Effector memory CD4-positive, alpha-beta T cell (primary cell): Measurements from ENCODE around the gene MYCBPAP.
A peak's percentile ranks its signal among the peaks of the same experiment; 100 is the strongest.

Experiments used
- DNase-seq, 3 donors: peaks; one replicate each; pipeline ENCODE4 v3.0.0-alpha.2; 2020
- H3K27ac ChIP-seq: 2 replicates; pipeline ENCODE4 v1.7.0; 2013; ENCODE audit warnings: mild to moderate bottlenecking, low read length, moderate library complexity; ENCODE audit not compliant: insufficient read depth, poor library complexity, severe bottlenecking
- H3K27me3 ChIP-seq: replicated peaks from 2 replicates; pipeline ENCODE4 v1.7.0; 2013; ENCODE audit warnings: mild to moderate bottlenecking, low read length; ENCODE audit not compliant: insufficient read depth, control insufficient read depth, poor library complexity, severe bottlenecking
- H3K36me3 ChIP-seq: 2 replicates; pipeline ENCODE4 v1.7.0; 2013; ENCODE audit warnings: mild to moderate bottlenecking, low read length, moderate library complexity; ENCODE audit not compliant: control insufficient read depth, insufficient read depth
- H3K4me1 ChIP-seq: 2 replicates; pipeline ENCODE4 v1.7.0; 2013; ENCODE audit warnings: low read length, mild to moderate bottlenecking; ENCODE audit not compliant: control insufficient read depth, insufficient read depth, poor library complexity, severe bottlenecking
- H3K4me3 ChIP-seq: 2 replicates; pipeline ENCODE4 v1.7.0; 2013; ENCODE audit warnings: low read length, low read depth, mild to moderate bottlenecking; ENCODE audit not compliant: insufficient read depth, poor library complexity, severe bottlenecking
- H3K9me3 ChIP-seq: 2 replicates; pipeline ENCODE4 v1.7.0; 2013; ENCODE audit warnings: mild to moderate bottlenecking, low read length, moderate library complexity; ENCODE audit not compliant: control insufficient read depth
- total RNA-seq, 3 donors: gene quantifications; one replicate each; lab custom pipeline; 2026; lab: John Stamatoyannopoulos, UW

The MYCBPAP gene, protein sequence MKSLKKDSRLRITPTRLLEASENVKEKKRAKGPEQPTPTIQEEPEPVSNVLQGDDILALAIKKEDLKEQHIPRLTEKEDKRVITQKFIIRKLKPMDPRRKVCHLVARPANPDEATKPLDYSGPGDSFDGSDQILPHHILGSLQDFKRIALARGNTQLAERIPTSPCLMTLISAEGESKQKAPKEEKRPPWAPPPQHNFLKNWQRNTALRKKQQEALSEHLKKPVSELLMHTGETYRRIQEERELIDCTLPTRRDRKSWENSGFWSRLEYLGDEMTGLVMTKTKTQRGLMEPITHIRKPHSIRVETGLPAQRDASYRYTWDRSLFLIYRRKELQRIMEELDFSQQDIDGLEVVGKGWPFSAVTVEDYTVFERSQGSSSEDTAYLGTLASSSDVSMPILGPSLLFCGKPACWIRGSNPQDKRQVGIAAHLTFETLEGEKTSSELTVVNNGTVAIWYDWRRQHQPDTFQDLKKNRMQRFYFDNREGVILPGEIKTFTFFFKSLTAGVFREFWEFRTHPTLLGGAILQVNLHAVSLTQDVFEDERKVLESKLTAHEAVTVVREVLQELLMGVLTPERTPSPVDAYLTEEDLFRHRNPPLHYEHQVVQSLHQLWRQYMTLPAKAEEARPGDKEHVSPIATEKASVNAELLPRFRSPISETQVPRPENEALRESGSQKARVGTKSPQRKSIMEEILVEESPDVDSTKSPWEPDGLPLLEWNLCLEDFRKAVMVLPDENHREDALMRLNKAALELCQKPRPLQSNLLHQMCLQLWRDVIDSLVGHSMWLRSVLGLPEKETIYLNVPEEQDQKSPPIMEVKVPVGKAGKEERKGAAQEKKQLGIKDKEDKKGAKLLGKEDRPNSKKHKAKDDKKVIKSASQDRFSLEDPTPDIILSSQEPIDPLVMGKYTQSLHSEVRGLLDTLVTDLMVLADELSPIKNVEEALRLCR
- total RNA-seq, result 2.5 to 2.9 (median 2.9) reads per million in 3 donors

DNA sequence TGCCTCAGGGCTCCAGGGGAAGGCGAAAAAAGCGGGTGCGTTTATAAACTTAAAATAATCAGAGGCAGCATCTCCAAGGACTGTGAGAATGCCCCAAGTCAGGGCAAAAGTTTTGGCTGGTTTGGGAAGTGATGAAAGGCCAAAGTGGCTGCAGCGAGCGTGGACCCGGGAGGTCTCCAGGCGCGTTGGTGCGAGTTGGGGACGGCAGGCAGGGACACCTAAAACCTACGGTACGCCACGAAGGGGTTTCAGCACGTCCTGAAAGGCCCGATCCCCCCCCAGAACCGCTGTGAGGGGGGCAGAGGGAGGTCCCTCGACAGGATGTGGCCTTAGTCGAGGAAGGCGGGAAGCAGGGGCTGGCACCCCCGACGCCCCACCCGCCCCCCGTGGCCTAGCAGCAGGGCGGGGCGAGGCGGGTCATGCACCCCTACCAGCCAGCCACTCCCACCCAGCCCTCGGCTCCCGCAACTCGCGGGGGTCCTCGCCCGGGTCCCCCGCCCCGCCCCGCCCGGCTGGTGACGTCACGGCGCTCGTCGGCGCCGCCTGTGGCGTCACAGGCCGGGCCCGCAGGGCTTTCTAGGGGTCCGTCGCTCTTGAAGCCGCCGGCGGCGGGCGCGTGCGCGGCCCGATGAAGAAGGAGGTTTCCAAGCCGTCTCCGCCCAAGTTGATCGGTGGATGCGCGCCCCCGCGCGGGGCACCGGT, at the start of gene MYCBPAP:
TSS of gene MYCBPAP (plus strand) at position 569 of the 702 bp plus-strand sequence. CDS start 236 bp downstream, outside the sequence.
- Histone ChIP-seq H3K9me3 (no peaks in the 10 kb centered on the region), H3K4me3 (peak within 1 kb of the TSS; percentile 74), H3K27me3 (no peaks in the 10 kb centered on the region), H3K36me3 (no peaks in the 10 kb centered on the region), H3K4me1 (peaks cover 12% of the 10 kb centered on the region), H3K27ac (peak within 1 kb of the TSS; percentile 62)
- DNase-seq, result peak; percentile 66 to 75 (median 72)

DNA sequence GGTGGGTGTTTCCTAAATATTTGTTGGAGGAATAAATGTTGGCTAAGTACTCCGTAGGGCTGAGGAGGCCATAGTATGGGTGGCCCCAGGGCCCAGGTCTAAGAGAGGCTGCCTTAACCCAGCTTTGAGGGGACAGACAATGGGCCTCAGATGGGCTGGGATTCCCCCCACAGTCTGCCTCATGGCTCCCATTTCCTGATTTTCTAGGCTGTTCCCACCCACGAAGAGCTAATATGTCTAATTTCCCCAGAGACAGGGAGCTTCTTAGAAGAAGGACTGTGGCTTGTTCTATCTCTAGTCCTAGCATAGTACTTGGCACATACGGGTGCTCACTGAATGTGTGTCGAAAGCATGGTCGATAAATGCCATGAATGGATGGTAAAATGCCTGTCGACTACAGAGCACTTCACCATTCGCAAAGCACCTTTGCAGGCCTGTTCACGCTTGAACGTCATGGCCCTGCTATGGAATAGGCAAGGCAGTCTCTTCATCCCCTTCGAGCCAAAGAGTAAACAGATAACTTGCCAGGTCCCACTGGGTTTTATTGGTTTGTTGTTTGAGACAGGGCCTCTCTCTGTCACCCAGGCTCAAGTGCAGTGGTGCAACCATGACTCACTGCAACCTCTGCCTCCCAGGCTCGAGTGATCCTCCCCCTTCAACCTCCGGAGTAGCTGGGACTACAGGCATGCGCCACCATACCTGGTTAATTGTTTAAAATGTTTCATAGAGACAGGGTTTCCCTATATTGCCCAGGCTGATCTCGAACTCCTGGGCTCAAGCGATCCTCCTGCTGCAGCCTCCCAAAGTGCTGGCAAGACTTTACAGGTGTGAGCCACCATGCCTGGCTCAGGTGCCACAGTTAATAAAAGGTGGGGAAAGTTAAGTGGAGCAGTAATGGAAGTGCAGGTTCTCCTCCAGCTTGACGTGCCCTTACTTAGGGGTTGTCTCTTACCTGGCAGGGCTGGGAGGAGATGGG, 49.2 kb upstream of the MYCBPAP start:
- Histone ChIP-seq H3K4me1 (no peaks in the 10 kb centered on the region), H3K4me3 (no peak overlapping the region), H3K9me3 (no peaks in the 10 kb centered on the region), H3K36me3 (no peaks in the 10 kb centered on the region), H3K27me3 (no peaks in the 10 kb centered on the region), H3K27ac (no peak overlapping the region)
- no peak for DNase-seq

DNA sequence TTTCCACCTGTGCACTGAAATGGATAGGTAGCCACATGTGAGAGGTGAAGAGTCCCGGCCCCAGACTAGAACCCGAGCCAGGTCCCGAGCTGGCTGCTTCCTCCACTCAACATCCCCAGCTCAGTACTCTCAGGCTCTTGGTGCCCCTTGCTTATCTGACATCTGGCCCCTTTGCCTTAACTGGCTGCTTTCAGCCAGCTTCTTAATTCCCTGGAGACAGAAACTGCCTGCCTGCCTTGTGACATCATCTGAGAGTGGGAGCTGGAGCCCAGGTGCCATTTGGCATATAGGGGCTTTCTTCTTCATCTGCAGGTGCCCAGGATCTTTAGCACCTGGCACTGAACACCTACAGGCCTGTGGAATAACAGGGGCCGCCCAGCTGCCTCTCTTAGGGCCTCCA, 48.5 kb upstream of the MYCBPAP start:
- Histone ChIP-seq H3K27ac (no peak overlapping the region), H3K4me1 (no peaks in the 10 kb centered on the region), H3K4me3 (no peak overlapping the region), H3K9me3 (no peaks in the 10 kb centered on the region), H3K27me3 (no peaks in the 10 kb centered on the region), H3K36me3 (no peaks in the 10 kb centered on the region)
- DNase-seq, result no peak

DNA sequence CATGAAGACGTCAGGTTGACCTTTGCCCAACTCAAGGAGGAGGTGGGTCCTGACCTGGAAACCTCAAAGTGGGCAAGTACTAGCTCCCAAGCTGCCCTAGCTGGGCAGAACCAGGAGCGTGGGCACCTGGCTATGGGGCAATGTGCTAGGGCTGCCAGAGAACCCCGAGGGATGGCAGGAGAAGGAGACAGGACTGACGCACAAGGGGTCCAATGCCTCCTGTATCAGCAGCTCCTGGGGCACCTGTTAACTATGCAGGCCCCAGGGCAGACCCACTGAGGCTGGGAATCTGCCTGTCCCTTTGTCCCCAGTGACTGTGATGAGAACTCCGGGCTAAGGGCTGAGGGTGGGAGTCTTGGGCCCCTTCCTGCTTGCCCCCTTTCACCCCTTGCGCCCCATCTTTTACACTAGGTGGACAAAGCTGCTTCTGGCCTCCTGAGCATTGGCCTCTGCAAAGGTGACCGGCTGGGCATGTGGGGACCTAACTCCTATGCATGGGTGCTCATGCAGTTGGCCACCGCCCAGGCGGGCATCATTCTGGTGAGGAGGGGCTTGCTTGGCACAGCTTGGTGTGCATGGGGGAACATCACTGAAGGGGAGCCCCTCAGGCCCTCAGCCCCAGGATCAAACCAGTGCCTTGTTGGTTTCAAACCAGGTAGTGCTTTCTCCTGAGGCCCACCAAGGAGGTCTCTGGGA, 47.3 kb upstream of the MYCBPAP start:
- Histone ChIP-seq H3K4me3 (no peak overlapping the region), H3K4me1 (no peaks in the 10 kb centered on the region), H3K9me3 (no peaks in the 10 kb centered on the region), H3K27ac (no peak overlapping the region), H3K36me3 (no peaks in the 10 kb centered on the region), H3K27me3 (no peaks in the 10 kb centered on the region)
- DNase-seq, result no peak

DNA sequence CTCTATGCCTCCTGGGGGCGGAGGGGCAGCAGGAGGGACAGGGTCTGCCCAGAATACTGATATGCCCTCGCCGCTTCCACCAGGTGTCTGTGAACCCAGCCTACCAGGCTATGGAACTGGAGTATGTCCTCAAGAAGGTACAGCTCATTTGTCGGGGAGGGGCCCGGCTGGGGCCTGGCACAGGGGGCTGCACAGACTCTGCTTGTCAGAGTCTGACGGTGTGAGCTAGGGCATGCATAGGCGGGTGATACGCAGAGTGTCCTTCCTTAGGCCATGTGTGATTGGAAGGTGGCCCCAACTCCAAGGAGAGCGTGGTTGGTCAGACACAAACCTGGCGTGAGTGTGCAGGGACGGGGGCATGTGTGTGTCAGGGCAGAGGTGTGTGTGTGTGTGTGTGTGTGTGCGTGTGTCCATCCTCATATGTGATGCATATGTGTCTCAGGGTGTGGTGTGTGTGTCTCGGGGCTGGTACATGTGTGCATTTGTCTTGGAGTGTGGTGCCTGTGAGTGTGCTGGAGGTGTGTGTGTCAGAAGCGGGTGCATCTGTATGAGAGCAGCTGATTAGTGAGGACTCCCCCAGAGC, 46.6 kb upstream of the MYCBPAP start:
- Histone ChIP-seq H3K4me1 (no peaks in the 10 kb centered on the region), H3K27me3 (no peaks in the 10 kb centered on the region), H3K36me3 (no peaks in the 10 kb centered on the region), H3K4me3 (no peak overlapping the region), H3K27ac (no peak overlapping the region), H3K9me3 (no peaks in the 10 kb centered on the region)
- no peak for DNase-seq

DNA sequence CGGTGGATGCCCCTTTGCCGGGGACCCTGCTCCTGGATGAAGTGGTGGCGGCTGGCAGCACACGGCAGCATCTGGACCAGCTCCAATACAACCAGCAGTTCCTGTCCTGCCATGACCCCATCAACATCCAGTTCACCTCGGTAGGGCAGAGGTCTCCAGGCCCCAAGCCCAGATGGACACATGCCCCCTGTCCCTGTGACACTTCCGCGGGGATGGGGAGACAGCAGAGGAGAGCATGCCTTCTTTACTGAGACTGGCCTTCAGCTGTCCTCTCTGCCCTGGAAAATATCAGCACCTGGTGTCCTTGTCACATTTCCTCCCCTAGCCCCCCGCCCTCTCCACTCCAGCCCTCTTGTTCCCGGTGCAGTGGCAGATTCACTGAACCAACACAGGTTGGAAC, 45.8 kb upstream of the MYCBPAP start:
- no peaks in the 10 kb centered on the region for H3K36me3 ChIP-seq
- no peak overlapping the region for H3K27ac ChIP-seq
- H3K4me1 ChIP-seq, result no peaks in the 10 kb centered on the region
- no peaks in the 10 kb centered on the region for H3K9me3 ChIP-seq
- no peak for DNase-seq
- no peak overlapping the region for H3K4me3 ChIP-seq
- no peaks in the 10 kb centered on the region for H3K27me3 ChIP-seq

DNA sequence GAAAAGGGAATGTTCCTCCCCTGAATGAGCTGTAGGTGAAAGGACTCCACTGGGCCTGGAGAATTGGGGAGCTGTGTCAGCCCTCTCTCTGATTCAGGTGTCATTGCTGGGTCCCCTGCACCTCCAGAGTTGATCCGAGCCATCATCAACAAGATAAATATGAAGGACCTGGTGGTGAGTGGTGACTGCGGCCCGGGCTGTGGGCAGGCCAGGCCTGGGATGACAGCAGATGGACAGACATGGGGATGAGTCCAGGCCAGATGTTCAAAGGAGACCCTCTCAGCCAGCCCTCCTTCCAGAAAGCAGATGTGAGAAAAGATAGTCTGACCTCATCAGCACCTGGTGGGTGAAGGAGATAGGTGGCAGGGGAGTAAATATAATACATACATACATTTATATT, 44.1 kb upstream of the MYCBPAP start:
- Histone ChIP-seq H3K4me1 (peaks cover 7% of the 10 kb centered on the region), H3K36me3 (no peaks in the 10 kb centered on the region), H3K27me3 (peaks cover 9% of the 10 kb centered on the region), H3K27ac (no peak overlapping the region), H3K9me3 (no peaks in the 10 kb centered on the region), H3K4me3 (no peak overlapping the region)
- no peak for DNase-seq

DNA sequence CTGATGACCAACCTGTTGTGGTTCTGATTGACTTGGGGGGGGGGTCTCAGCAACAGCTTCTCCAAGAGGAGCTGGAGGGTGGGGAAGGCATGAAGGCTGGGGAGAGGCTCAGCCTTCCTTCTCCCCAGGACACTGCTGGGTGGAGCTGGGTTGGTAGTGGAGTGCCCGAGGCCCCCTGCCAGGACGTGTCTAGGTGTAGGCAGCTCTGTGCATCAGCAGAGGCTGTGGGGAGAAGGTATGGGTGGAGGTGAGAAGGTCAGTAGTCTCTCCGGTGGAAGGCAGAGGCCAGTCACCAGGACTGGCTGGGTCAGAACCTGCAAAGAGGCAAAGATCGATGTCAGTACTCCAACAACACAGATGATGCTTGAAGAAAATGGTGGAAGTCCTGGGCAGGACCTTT, 43.5 kb upstream of the MYCBPAP start:
- H3K4me1 ChIP-seq, result peaks cover 12% of the 10 kb centered on the region
- H3K27me3 ChIP-seq, result peaks cover 15% of the 10 kb centered on the region
- no peaks in the 10 kb centered on the region for H3K9me3 ChIP-seq
- no peak overlapping the region for H3K4me3 ChIP-seq
- DNase-seq, result no peak
- H3K27ac ChIP-seq, result no peak overlapping the region
- no peaks in the 10 kb centered on the region for H3K36me3 ChIP-seq
